Caco-2 (cell line): Measurements from ENCODE around the gene GJD2. TPM values are rescaled to one million over a fixed set of nuclear protein-coding genes. Genes with fewer than 3 reads are reported as not detected.

Source experiments
- BruUV-seq: library from RNA; stranded (reverse); fragments of 400-500 nt; replicated peaks from 2 replicates; lab custom pipeline; 2021; lab: Mats Ljungman, UMichigan
- CTCF ChIA-PET: fragments of 300-600 bp; sonication (Branson Sonifier 250); formaldehyde crosslinking; loops from one replicate; lab custom pipeline; 2022; ENCODE audit warnings: antibody characterized with exemption; lab: Charles Lee
- POLR2A ChIA-PET: fragments of 300-600 bp; sonication (Branson Sonifier 250); formaldehyde crosslinking; loops from one replicate; lab custom pipeline; 2022; ENCODE audit warnings: antibody characterized with exemption; lab: Charles Lee
- DNase-seq, 2 experiments: peaks; one replicate each; pipeline versions ENCODE4 v3.0.0 to v3.0.0-alpha.2; 2020 to 2022
- H3K27me3 ChIP-seq: replicated peaks from 2 replicates; pipeline ENCODE4 v1.6.0; 2011; ENCODE audit warnings: low read length; ENCODE audit not compliant: control insufficient read depth, insufficient read depth
- H3K36me3 ChIP-seq: 2 replicates; pipeline ENCODE4 v1.5.1; 2011; ENCODE audit warnings: low read length; ENCODE audit not compliant: control insufficient read depth, insufficient read depth
- H3K4me1 ChIP-seq: fragments of 250-450 bp; sonication (Bioruptor Pico); 2 replicates; pipeline ENCODE4 v1.5.1; 2020; ENCODE audit warnings: mild to moderate bottlenecking
- H3K4me3 ChIP-seq: 2 replicates; pipeline ENCODE4 v1.5.1; 2011; ENCODE audit warnings: low read depth, mild to moderate bottlenecking, control low read depth, low read length
- H3K9me3 ChIP-seq: fragments of 250-450 bp; sonication (Bioruptor Pico); 2 replicates; pipeline ENCODE4 v1.5.1; 2020; ENCODE audit warnings: mild to moderate bottlenecking, moderate library complexity
- H3K27ac Mint-ChIP-seq: one replicate; pipeline ENCODE4 v1.8.0; 2022; ENCODE audit warnings: mixed read lengths; ENCODE audit not compliant: unreplicated experiment
- H3K27me3 Mint-ChIP-seq: one replicate; pipeline ENCODE4 v1.8.0; 2022; ENCODE audit warnings: mixed read lengths; ENCODE audit not compliant: insufficient read depth, unreplicated experiment
- H3K36me3 Mint-ChIP-seq: one replicate; pipeline ENCODE4 v1.8.0; 2022; ENCODE audit warnings: mild to moderate bottlenecking, mixed read lengths; ENCODE audit not compliant: insufficient read depth, unreplicated experiment
- H3K4me1 Mint-ChIP-seq: one replicate; pipeline ENCODE4 v1.8.0; 2022; ENCODE audit warnings: low read depth, mixed read lengths; ENCODE audit not compliant: unreplicated experiment
- H3K4me3 Mint-ChIP-seq: one replicate; pipeline ENCODE4 v1.8.0; 2022; ENCODE audit warnings: mild to moderate bottlenecking, moderate library complexity, mixed read lengths; ENCODE audit not compliant: unreplicated experiment
- H3K9me3 Mint-ChIP-seq: one replicate; pipeline ENCODE4 v1.8.0; 2022; ENCODE audit warnings: mixed read lengths; ENCODE audit not compliant: unreplicated experiment
- CTCF ChIP-seq, 2 experiments: fragments of 200-600 bp in 1 of 2; IDR thresholded peaks; 1 replicate in 1 of 2; 2 replicates in 1 of 2; pipeline versions ENCODE4 v1.5.1 to v1.8.0; 2011 to 2022; ENCODE audit warnings: antibody characterized with exemption in 1 of 2, control low read depth in 1 of 2, inconsistent platforms in 1 of 2, low read depth in 1 of 2, low read length in 1 of 2, mild to moderate bottlenecking in 1 of 2, moderate library complexity in 1 of 2; ENCODE audit not compliant: insufficient read depth in 1 of 2, severe bottlenecking in 1 of 2, unreplicated experiment in 1 of 2
- intact Hi-C: fragments of 100-400 bp; cut with micrococcal nuclease; formaldehyde crosslinking; loops from one replicate; pipeline ENCODE4 v1.10.0; 2022; ENCODE audit not compliant: unreplicated experiment
- total RNA-seq: library from RNA; stranded (reverse); gene quantifications from 2 replicates; pipeline ENCODE4 v1.2.3, GENCODE V29; 2022

Gene GJD2
- total RNA-seq, 1 experiment from 2014 or later: not detected

- H3K4me1 Mint-ChIP-seq: no peaks in the 10 kb centered on the region
- H3K4me3 Mint-ChIP-seq: no peak overlapping the region
- POLR2A ChIA-PET: no interaction called here
- Histone ChIP-seq H3K27me3 (no peaks in the 10 kb centered on the region), H3K4me3 (no peak overlapping the region), H3K9me3 (no peaks in the 10 kb centered on the region), H3K36me3 (no peaks in the 10 kb centered on the region), H3K4me1 (no peaks in the 10 kb centered on the region)
- no peak for TF ChIP-seq CTCF (IDR thresholded peaks at IDR 0.05; ENCODE audit: insufficient read depth in 1 of 2, low read depth in 1 of 2, low read length in 1 of 2, severe bottlenecking in 1 of 2, unreplicated experiment in 1 of 2)
- intact Hi-C loops: no loop called here
- H3K36me3 Mint-ChIP-seq: no peaks in the 10 kb centered on the region
- no peak overlapping the region for H3K27ac Mint-ChIP-seq
- CTCF ChIA-PET: no interaction called here
- no peaks in the 10 kb centered on the region for H3K9me3 Mint-ChIP-seq
- no TSS peak for BruUV-seq
- peaks cover 27% of the 10 kb centered on the region for H3K27me3 Mint-ChIP-seq
- DNase-seq: no peak
Observed at GRCh38 chr15:34772312-34772711, 17.5 kb upstream of the GJD2 start.

- no peak overlapping the region for H3K4me3 Mint-ChIP-seq
Observed at GRCh38 chr15:34769711-34770110, 14.9 kb upstream of the GJD2 start.

GRCh38 chr15:34768530-34768929, 13.7 kb upstream of the GJD2 start:
- intact Hi-C loops: no loop called here
- Mint-ChIP-seq H3K36me3 (no peaks in the 10 kb centered on the region), H3K4me3 (no peak overlapping the region), H3K9me3 (no peaks in the 10 kb centered on the region), H3K4me1 (no peaks in the 10 kb centered on the region), H3K27ac (no peak overlapping the region), H3K27me3 (peaks cover 36% of the 10 kb centered on the region)
- Histone ChIP-seq H3K9me3 (no peaks in the 10 kb centered on the region), H3K27me3 (no peaks in the 10 kb centered on the region), H3K4me3 (no peak overlapping the region), H3K4me1 (no peaks in the 10 kb centered on the region), H3K36me3 (no peaks in the 10 kb centered on the region)
- no peak for DNase-seq
- BruUV-seq: no TSS peak
- ChIA-PET POLR2A (no interaction called here), CTCF (no interaction called here)
- no peak for TF ChIP-seq CTCF (IDR thresholded peaks at IDR 0.05; ENCODE audit: insufficient read depth in 1 of 2, low read depth in 1 of 2, low read length in 1 of 2, severe bottlenecking in 1 of 2, unreplicated experiment in 1 of 2)

More at GRCh38 chr15:34769711-34770110, 14.9 kb upstream of the GJD2 start:
- intact Hi-C loops: no loop called here
- TF ChIP-seq CTCF (IDR thresholded peaks at IDR 0.05; ENCODE audit: insufficient read depth in 1 of 2, low read depth in 1 of 2, low read length in 1 of 2, severe bottlenecking in 1 of 2, unreplicated experiment in 1 of 2): no peak
- Mint-ChIP-seq H3K36me3 (no peaks in the 10 kb centered on the region), H3K9me3 (no peaks in the 10 kb centered on the region), H3K27me3 (peaks cover 30% of the 10 kb centered on the region), H3K4me1 (no peaks in the 10 kb centered on the region), H3K27ac (no peak overlapping the region)
- Histone ChIP-seq H3K4me1 (no peaks in the 10 kb centered on the region), H3K27me3 (no peaks in the 10 kb centered on the region), H3K4me3 (no peak overlapping the region), H3K36me3 (no peaks in the 10 kb centered on the region), H3K9me3 (no peaks in the 10 kb centered on the region)
- no peak for DNase-seq
- ChIA-PET POLR2A (no interaction called here), CTCF (no interaction called here)
- no TSS peak for BruUV-seq
